Activated CD8-positive, alpha-beta T cell treated with anti-CD3 and anti-CD28 coated beads for 36 hours (primary cell): ENCODE measurements around the gene PRR23E. TPM values are rescaled to one million over a fixed set of nuclear protein-coding genes. Genes with fewer than 3 reads are reported as not detected.

Source experiments
- ATAC-seq: fragments of 200-7000 bp; cut with Tn5 transposase; one replicate; pipeline ENCODE4 v1.10.0; 2021; ENCODE audit warnings: mild to moderate bottlenecking, moderate library complexity
- CTCF ChIA-PET: fragments of 350-600 bp; sonication (Branson Sonifier 250); formaldehyde crosslinking; loops from one replicate; lab custom pipeline; 2021; ENCODE audit warnings: antibody characterized with exemption; lab: Charles Lee
- POLR2A ChIA-PET: fragments of 350-600 bp; sonication (Branson Sonifier 250); formaldehyde crosslinking; loops from one replicate; lab custom pipeline; 2021; ENCODE audit warnings: antibody characterized with exemption; lab: Charles Lee
- DNase-seq: peaks from one replicate; pipeline ENCODE4 v3.0.0-alpha.2; 2020
- H3K27ac Mint-ChIP-seq: one replicate; pipeline ENCODE4 v1.8.0; 2021; ENCODE audit warnings: mild to moderate bottlenecking, mixed read lengths
- H3K27me3 Mint-ChIP-seq: one replicate; pipeline ENCODE4 v1.8.0; 2021; ENCODE audit warnings: mixed read lengths
- H3K36me3 Mint-ChIP-seq: one replicate; pipeline ENCODE4 v1.8.0; 2021; ENCODE audit warnings: low read depth, mixed read lengths
- H3K4me1 Mint-ChIP-seq: one replicate; pipeline ENCODE4 v1.8.0; 2021; ENCODE audit warnings: low read depth, mixed read lengths
- H3K4me3 Mint-ChIP-seq: one replicate; pipeline ENCODE4 v1.8.0; 2021; ENCODE audit warnings: mild to moderate bottlenecking, moderate library complexity, mixed read lengths
- H3K9me3 Mint-ChIP-seq: one replicate; pipeline ENCODE4 v1.8.0; 2021; ENCODE audit warnings: mixed read lengths
- intact Hi-C: fragments of 100-400 bp; cut with micrococcal nuclease; formaldehyde crosslinking; loops from one replicate; pipeline ENCODE4 v1.10.0; 2022
- total RNA-seq, 2 experiments: library from RNA; stranded (reverse); gene quantifications; one replicate each; pipeline ENCODE4 v1.2.3, GENCODE V29; 2021
- TF ChIP-seq, protein P1 (sequence below): fragments of 200-600 bp; IDR thresholded peaks from one replicate; pipeline ENCODE4 v1.8.0; 2022; ENCODE audit warnings: antibody characterized with exemption, mild to moderate bottlenecking

PRR23E gene
- total RNA-seq, 2 experiments from 2014 or later = not detected

DNA sequence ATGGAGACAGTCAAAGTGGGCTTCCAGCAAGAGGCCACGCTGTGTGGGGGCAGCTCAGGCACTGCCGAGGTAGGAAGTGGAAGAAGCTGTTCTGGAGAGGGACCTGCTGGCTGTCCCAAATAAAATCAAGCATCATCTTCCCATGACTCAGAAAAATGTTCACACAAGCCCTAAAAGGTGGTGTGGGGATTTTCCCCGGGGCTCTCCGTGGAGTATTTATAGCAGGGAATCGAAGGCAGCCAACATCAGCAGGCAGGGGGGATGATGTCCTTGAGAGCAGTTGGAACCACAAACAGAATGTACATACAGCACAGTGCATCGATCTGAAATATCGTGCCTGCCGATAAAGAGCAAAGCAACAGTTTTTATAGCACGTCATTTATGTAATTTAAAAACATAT lies 27.6 kb downstream of the PRR23E start:
- no peaks in the 10 kb centered on the region for H3K36me3 Mint-ChIP-seq
- DNase-seq = no peak
- TF ChIP-seq, protein P1, sequence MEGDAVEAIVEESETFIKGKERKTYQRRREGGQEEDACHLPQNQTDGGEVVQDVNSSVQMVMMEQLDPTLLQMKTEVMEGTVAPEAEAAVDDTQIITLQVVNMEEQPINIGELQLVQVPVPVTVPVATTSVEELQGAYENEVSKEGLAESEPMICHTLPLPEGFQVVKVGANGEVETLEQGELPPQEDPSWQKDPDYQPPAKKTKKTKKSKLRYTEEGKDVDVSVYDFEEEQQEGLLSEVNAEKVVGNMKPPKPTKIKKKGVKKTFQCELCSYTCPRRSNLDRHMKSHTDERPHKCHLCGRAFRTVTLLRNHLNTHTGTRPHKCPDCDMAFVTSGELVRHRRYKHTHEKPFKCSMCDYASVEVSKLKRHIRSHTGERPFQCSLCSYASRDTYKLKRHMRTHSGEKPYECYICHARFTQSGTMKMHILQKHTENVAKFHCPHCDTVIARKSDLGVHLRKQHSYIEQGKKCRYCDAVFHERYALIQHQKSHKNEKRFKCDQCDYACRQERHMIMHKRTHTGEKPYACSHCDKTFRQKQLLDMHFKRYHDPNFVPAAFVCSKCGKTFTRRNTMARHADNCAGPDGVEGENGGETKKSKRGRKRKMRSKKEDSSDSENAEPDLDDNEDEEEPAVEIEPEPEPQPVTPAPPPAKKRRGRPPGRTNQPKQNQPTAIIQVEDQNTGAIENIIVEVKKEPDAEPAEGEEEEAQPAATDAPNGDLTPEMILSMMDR = no peak
- POLR2A ChIA-PET = no interaction called here
- ATAC-seq = no peak
- CTCF ChIA-PET = no interaction called here
- intact Hi-C loops = no loop called here
- peaks cover 7% of the 10 kb centered on the region for H3K9me3 Mint-ChIP-seq
- no peak overlapping the region for H3K4me3 Mint-ChIP-seq
- H3K27ac Mint-ChIP-seq = no peak overlapping the region
- H3K4me1 Mint-ChIP-seq = peaks cover 8% of the 10 kb centered on the region
- H3K27me3 Mint-ChIP-seq = peaks cover 1% of the 10 kb centered on the region

DNA sequence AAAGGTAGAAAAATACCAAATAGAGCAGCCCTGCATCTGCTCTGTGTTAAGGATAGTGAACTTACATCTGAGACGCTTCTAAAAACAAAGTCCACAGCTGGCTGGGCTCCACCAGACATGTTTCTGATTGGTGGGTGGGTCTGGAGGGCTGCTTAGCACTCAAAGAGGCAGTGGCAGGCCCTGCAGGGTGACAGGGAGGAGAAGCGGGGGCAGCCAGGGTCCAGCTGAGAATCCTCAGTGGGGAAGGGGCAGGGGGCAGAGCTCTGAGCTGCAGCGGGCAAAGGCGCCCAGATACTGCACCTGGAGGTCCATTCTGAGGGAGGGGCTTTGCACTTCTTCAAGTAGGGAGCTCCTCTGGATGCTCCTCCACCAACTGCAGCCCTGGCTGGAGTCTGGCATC lies 28.1 kb downstream of the PRR23E start:
- H3K27ac Mint-ChIP-seq = no peak overlapping the region
- ATAC-seq = no peak
- CTCF ChIA-PET = no interaction called here
- TF ChIP-seq, protein P1 = no peak
- H3K4me3 Mint-ChIP-seq = no peak overlapping the region
- H3K36me3 Mint-ChIP-seq = no peaks in the 10 kb centered on the region
- H3K9me3 Mint-ChIP-seq = peaks cover 12% of the 10 kb centered on the region
- peaks cover 1% of the 10 kb centered on the region for H3K27me3 Mint-ChIP-seq
- intact Hi-C loops = no loop called here
- DNase-seq = no peak
- POLR2A ChIA-PET = interaction anchor here (1.0 kb wide), 1 partner anchor 18 kb away, joined by 3 read pairs; no protein-coding TSS in a partner anchor
- peaks cover 5% of the 10 kb centered on the region for H3K4me1 Mint-ChIP-seq

DNA sequence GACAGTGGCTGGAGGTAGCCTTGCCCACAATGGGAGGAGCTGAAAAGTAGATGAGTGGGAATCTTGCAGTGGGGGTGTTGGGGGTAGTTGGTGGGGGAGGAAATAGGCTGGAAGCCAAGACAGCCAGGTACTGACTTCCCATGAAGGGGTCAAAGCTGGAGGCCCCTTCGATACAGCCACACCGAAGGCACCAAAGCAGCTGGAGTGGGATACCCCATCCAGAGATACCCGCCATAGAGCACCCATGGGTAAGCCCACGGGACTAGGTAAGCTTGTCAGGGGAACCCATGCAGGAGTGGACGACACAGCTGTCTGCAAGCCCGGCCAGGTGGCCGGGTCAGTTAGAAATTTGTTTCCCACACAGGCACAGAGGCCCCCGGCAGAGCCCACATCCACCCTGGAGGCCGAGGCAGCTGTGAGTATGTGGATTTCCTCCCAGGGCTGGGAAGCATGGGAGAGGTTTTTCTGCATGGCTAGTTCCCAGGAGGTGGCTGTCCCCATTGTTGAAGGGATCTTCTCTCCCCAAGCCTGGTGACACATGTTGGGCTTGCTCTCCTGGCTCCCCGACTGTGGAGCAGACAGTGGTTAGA lies 28.6 kb downstream of the PRR23E start:
- intact Hi-C loops = no loop called here
- ChIA-PET POLR2A (interaction anchor here (1.0 kb wide), 1 partner anchor 17 kb away, joined by 3 read pairs; no protein-coding TSS in a partner anchor), CTCF (no interaction called here)
- Mint-ChIP-seq H3K36me3 (no peaks in the 10 kb centered on the region), H3K27ac (no peak overlapping the region), H3K9me3 (peaks cover 12% of the 10 kb centered on the region), H3K27me3 (peaks cover 4% of the 10 kb centered on the region), H3K4me3 (no peak overlapping the region), H3K4me1 (peaks cover 9% of the 10 kb centered on the region)
- no peak for DNase-seq
- TF ChIP-seq, protein P1 = no peak
- no peak for ATAC-seq

DNA sequence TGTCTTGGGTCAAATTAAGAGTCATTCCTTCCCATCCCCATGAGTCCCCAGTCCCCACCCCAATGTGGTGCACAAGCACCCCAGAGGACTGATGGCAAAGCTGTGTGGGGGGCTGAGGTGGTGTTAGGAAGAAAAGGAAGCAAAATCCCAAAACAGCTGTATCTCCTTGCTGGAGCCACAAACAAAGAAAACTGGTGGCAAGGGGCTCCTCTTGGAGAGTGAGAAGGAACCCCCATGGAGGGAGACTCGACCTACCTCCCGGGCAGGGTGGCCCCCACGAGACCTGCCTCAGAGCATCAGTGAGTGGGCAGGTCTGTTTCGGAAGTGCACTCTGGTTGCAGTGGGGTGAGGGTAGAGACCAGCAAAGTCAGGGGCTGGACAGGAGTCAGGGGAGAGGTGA lies 29.2 kb downstream of the PRR23E start:
- intact Hi-C loops = no loop called here
- H3K4me3 Mint-ChIP-seq = no peak overlapping the region
- H3K4me1 Mint-ChIP-seq = peaks cover 9% of the 10 kb centered on the region
- H3K27me3 Mint-ChIP-seq = peaks cover 4% of the 10 kb centered on the region
- DNase-seq = no peak
- ChIA-PET POLR2A (no interaction called here), CTCF (no interaction called here)
- TF ChIP-seq, protein P1 = no peak
- H3K9me3 Mint-ChIP-seq = peaks cover 12% of the 10 kb centered on the region
- H3K27ac Mint-ChIP-seq = no peak overlapping the region
- ATAC-seq = no peak
- H3K36me3 Mint-ChIP-seq = no peaks in the 10 kb centered on the region

DNA sequence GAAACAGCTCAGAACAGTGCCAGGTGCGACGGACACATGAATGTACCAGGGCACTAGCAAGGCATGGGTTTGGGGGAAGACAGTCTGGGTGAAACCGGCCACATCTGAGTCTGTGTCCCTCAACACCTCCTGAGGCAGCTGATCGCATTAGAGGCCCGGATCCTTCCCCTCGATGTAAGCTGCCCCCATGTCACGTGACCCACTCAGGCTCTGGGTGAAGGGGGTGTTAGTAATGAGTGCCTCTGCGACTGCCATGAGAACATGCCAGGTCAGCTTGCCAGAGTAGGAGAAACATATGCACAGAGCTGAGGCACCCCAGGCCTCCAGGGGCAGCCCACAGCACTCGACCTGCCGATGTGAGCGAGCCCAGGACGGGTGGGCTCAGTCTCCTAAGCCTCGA lies 29.7 kb downstream of the PRR23E start:
- Mint-ChIP-seq H3K9me3 (peaks cover 12% of the 10 kb centered on the region), H3K27me3 (peaks cover 4% of the 10 kb centered on the region), H3K36me3 (no peaks in the 10 kb centered on the region), H3K4me1 (peaks cover 9% of the 10 kb centered on the region), H3K4me3 (no peak overlapping the region), H3K27ac (no peak overlapping the region)
- TF ChIP-seq, protein P1 = no peak
- intact Hi-C loops = no loop called here
- ATAC-seq (no peak), DNase-seq (no peak)
- CTCF ChIA-PET = no interaction called here
- POLR2A ChIA-PET = no interaction called here
